ENCODE measurements around the gene CHMP2B. TPM values are rescaled to one million over a fixed set of nuclear protein-coding genes. Genes with fewer than 3 reads are reported as not detected.
"Not testable (repeated sequence)": the region's sequence is repeated elsewhere in the genome, so short reads cannot be mapped to it uniquely, and the experiment has no call there.

The CHMP2B gene
- polyA plus RNA-seq, 3 donors from 2014 or later = 32.2 to 59.2 (median 48.5) TPM

- not testable (repeated sequence) for H3K4me3 Mint-ChIP-seq; H3K27ac Mint-ChIP-seq; H3K27me3 Mint-ChIP-seq (ENCODE audit: low read depth in 3 of 3); H3K36me3 Mint-ChIP-seq; H3K4me1 Mint-ChIP-seq; H3K9me3 Mint-ChIP-seq; DNase-seq
These were observed 77.9 kb downstream of the CHMP2B start for GRCh38 chr3:87305031-87305430.

Other genes starting within 250 kb of the CHMP2B start
- not detected for gene VGLL3, start 236.2 kb upstream of the CHMP2B start, polyA plus RNA-seq
- not detected for gene POU1F1, start 49.3 kb downstream of the CHMP2B start, polyA plus RNA-seq

Data from immature natural killer cell (primary cell).